Embryonic facial prominence (tissue), 1 donor: Measurements from ENCODE around the gene PCGF2.
"Not testable (repeated sequence)": the region's sequence is repeated elsewhere in the genome, so short reads cannot be mapped to it uniquely, and the experiment has no call there.

Source experiments
- DNase-seq: peaks from one replicate; pipeline ENCODE4 v3.0.0-alpha.2; 2016; ENCODE audit errors: extremely low spot score

The PCGF2 gene

GRCh38 chr17:38735161-38735997 lies 12.8 kb downstream of the PCGF2 start:
- no peak for DNase-seq

- no peak for DNase-seq
Measured at GRCh38 chr17:38733982-38734973, 13.9 kb downstream of the PCGF2 start.

GRCh38 chr17:38733282-38733981 lies 14.7 kb downstream of the PCGF2 start:
- DNase-seq, result no peak

GRCh38 chr17:38732376-38733281 lies 15.5 kb downstream of the PCGF2 start:
- DNase-seq, result no peak

GRCh38 chr17:38731526-38732294 lies 16.4 kb downstream of the PCGF2 start:
- no peak for DNase-seq

- no peak for DNase-seq
Measured at GRCh38 chr17:38730526-38731379, 17.4 kb downstream of the PCGF2 start.

- DNase-seq, result no peak
Measured at GRCh38 chr17:38729886-38730525, 18.1 kb downstream of the PCGF2 start, which contains the start of gene CISD3. Gene CISD3, plus strand, starts transcription at chr17:38730341. Its CDS starts 18 bp downstream, at chr17:38730359.

- DNase-seq, result no peak
Measured at GRCh38 chr17:38729368-38729885, 18.7 kb downstream of the PCGF2 start.

- no peak for DNase-seq
Measured at GRCh38 chr17:38728290-38728831, 19.8 kb downstream of the PCGF2 start.

- DNase-seq, result no peak
Measured at GRCh38 chr17:38727736-38728135, 20.4 kb downstream of the PCGF2 start.

- DNase-seq, result not testable (repeated sequence)
Measured at GRCh38 chr17:38726145-38726544, 22.0 kb downstream of the PCGF2 start.

- DNase-seq, result no peak
Measured at GRCh38 chr17:38725066-38725465, 23.1 kb downstream of the PCGF2 start.

- DNase-seq, result no peak
Measured at GRCh38 chr17:38724337-38724988, 23.7 kb downstream of the PCGF2 start.

GRCh38 chr17:38721802-38722201 lies 26.3 kb downstream of the PCGF2 start:
- DNase-seq, result no peak

- DNase-seq, result no peak
Measured at GRCh38 chr17:38720941-38721340, 27.2 kb downstream of the PCGF2 start.

- DNase-seq, result no peak
Measured at GRCh38 chr17:38719943-38720641, 28.0 kb downstream of the PCGF2 start.
